Measurements from ENCODE around the gene CDK13.

- TF ChIP-seq, protein P1, sequence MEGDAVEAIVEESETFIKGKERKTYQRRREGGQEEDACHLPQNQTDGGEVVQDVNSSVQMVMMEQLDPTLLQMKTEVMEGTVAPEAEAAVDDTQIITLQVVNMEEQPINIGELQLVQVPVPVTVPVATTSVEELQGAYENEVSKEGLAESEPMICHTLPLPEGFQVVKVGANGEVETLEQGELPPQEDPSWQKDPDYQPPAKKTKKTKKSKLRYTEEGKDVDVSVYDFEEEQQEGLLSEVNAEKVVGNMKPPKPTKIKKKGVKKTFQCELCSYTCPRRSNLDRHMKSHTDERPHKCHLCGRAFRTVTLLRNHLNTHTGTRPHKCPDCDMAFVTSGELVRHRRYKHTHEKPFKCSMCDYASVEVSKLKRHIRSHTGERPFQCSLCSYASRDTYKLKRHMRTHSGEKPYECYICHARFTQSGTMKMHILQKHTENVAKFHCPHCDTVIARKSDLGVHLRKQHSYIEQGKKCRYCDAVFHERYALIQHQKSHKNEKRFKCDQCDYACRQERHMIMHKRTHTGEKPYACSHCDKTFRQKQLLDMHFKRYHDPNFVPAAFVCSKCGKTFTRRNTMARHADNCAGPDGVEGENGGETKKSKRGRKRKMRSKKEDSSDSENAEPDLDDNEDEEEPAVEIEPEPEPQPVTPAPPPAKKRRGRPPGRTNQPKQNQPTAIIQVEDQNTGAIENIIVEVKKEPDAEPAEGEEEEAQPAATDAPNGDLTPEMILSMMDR (conservative IDR thresholded peaks at IDR 0.05; ENCODE audit: low read length) = no peak
- TF ChIP-seq EZH2phosphoT487 (IDR thresholded peaks at IDR 0.05; ENCODE audit: borderline replicate concordance, low read depth, low read length) = no peak
Observed at GRCh38 chr7:40059057-40059456, 109.0 kb downstream of the CDK13 start.
